DMS53 treated with DMSO at 0.1 percent for 48 hours (cell line): ENCODE results near the gene UGT2B7.
"Not testable (repeated sequence)": the region's sequence is repeated elsewhere in the genome, so short reads cannot be mapped to it uniquely, and the experiment has no call there.

Source experiments
- DNase-seq: peaks from one replicate; lab custom pipeline; 2025; ENCODE audit not compliant: unreplicated experiment; lab: John Stamatoyannopoulos, UW

Gene UGT2B7

DNA sequence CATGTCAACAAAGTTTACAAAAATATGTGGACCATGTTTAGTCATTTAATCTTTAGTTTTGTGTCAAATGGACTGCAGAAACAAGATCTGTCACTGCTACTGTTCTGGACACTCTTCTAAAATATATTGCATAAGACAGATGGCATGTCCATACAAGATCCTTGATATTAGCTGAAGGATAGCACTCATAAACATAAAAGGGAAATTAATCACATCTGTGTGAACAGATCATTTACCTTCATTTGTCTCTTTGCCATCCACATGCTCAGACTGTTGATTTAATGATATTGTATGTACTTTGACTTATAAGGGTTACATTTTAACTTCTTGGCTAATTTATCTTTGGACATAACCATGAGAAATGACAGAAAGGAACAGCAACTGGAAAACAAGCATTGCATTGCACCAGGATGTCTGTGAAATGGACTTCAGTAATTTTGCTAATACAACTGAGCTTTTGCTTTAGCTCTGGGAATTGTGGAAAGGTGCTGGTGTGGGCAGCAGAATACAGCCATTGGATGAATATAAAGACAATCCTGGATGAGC, at the start of gene UGT2B7:
UGT2B7 (plus strand) TSS at position 364 of the 546 bp plus-strand sequence; CDS start at position 411, 47 bp downstream.
- peak; percentile 22 for DNase-seq

DNA sequence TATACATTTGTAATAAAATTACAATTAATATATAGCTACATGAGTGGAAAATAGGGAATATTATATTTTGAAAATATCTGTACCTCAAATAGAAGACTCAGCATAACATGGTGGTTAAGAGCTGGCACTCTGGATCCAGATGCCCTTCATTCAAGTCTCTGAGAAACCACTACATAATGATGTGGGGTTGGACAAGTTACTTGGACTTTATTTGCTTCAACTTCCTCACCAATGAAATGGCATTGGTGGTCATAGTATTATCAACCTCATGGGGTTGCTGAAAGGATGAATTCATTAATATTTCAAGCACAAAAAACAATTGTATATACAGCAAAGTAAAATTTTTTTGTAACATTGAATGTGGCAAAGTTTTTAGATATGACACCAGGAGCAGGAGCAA, 46.4 kb upstream of the UGT2B7 start:
- no peak for DNase-seq

DNA sequence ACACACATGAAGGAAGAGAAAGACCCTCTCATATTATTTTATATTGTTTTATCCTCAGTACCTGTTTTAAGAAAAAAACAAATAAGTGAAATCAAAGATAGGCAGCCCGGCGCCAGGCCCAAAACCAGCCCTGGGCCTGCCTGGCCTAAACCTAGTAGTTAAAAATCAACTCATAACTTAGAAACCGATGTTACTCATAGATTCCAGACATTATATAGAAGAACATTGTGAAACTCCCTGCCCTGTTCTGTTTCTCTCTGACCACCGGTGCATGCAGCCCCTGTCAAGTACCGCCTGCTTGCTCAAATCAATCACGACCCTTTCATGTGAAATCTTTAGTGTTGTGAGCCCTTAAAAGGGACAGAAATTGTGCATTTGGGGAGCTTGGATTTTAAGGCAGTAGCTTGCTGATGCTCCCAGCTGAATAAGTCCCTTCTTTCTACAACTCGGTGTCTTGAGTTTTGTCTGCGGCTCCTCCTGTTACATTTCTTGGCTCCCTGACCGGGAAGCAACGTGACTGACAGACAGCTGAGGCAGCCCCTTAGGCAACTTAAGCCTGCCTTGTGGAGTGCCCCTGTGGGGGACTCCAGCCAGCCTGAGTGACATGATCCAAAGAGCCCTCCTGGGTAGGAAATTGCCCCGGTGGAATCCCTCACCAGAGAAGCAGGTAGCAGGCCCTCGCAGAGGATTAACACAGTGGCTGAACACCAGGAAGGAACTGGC, 45.3 kb upstream of the UGT2B7 start:
- DNase-seq, result not testable (repeated sequence)

DNA sequence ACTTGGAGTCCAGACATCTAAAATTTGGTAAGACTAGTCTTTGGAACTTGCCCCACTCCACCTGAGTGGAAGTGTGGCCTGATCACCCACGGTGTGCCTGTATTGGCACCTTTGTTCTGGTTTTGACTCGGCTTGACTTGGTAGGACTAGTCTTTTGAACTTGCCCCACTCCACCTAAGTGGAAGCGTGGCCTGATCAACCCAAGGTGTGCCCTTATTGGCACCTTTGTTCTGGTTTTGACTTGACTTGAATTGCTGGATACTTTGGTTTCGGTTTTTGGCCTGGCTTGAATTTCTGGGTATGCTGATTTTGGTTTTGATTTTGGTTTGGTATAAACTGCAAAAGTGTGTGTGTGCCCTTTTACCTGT, 44.7 kb upstream of the UGT2B7 start:
- DNase-seq, result no peak

DNA sequence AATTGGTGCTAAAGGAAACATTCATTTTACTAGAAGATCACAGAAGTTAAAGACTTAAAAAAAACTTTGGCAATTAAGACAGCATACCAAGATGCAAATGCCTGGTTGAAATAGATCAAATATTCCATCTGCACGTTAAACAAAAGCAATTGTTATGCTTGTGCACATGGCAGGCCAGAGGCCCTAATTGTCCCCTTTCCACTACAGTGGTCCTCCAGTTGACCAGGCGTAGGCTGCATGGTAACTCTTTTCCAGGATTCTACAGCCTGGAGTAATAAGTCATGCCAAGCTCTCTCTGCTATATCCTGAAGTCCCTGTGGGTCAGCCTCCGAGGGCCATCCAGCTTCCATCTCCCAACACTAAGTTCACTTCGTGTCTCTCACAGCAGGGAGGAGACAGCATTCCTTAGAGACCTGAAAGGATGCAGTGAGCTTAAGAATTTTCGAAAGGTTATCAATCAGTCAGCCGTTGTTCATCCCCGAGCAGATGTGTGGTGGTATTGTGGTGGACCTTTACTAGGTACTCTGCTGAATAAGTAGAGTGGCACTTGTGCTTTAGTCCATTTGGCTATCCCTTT, 42.9 kb upstream of the UGT2B7 start:
- DNase-seq, result not testable (repeated sequence)

DNA sequence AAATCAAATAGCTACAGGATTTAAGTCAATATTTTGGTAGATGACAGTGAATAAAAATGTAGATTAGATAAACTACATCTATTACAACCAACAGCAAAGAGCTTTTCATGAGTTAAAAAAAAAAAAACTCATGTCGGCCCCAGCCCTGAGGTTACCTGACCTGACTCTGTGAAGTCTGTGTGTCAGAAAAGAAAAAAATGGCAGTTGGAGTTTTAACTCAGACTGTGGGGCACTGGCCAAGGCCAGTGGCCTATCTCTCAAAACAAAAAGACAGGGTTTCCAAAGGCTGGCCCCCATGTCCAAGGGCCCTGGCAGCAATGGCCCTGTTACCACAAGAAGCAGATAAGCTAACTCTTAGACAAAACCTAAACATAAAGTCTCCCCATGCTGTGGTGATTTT, 42.2 kb upstream of the UGT2B7 start:
- not testable (repeated sequence) for DNase-seq

DNA sequence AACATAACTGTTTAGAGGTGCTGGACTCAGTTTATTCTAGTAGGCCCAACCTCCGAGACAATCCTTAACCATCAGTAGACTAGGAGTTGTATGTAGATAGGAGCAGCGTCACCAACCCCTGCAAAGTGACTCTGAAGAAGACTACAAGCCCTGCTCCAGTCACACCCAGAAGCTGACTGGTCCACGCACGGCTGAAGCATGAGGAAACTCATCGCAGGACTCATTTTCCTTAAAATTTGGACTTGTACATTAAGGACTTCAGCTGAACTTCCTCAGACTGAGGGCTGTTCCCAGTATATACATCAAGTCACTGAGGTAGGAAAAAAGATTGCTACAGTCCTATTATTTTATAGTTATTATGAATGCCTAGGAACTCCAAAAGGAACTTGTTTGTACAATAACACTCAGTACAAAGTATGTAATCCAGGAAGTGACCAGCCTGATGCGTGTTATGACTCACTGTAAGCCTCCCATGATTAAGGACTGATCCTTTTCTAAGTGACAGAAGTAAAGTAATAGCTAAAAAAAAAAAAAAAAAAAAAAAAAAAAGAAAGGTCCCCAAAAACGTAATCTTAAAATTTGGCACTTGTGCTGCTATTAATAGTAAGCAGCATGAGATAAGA, 41.6 kb upstream of the UGT2B7 start:
- peak; percentile 36 for DNase-seq

DNA sequence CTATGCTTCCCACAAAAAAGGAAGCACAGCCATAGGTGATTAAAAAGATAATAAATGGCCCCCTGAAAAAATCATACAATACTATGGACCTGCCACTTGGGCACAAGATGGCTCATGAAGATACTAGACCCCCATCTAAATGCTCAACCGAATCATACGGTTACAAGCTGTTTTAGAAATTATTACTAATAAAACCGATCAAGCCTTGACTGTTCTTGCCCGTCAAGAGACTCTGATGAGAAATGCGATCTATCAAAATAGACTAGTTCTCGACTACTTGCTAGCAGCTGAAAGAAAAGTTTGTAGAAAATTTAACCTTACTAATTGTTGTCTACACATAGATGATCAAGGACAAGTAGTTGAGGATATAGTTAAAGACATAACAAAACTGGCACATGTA, 40.1 kb upstream of the UGT2B7 start:
- DNase-seq, result no peak

DNA sequence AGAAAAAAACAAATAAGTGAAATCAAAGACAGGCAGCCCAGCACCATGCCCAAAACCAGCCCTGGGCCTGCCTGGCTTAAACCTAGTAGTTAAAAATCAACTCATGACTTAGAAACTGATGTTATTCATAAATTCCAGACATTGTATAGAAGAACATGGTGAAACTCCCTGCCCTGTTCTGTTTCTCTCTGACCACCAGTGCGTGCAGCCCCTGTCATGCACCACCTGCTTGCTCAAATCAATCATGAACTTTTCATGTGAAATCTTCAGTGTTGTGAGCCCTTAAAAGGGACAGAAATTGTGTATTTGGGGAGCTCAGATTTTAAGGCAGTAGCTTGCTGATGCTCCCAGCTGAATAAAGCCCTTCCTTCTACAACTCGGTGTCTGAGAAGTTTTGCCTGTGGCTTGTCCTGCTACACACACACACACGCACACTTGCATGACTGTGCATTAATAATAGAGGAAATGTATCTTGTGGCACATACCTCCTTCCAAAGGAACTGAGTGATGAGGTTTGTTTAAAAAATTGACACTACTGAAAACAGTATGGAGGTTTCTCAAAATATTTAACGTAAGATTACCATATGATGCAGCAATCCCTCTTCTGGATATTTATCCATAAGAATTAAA, 39.2 kb upstream of the UGT2B7 start:
- DNase-seq, result no peak

DNA sequence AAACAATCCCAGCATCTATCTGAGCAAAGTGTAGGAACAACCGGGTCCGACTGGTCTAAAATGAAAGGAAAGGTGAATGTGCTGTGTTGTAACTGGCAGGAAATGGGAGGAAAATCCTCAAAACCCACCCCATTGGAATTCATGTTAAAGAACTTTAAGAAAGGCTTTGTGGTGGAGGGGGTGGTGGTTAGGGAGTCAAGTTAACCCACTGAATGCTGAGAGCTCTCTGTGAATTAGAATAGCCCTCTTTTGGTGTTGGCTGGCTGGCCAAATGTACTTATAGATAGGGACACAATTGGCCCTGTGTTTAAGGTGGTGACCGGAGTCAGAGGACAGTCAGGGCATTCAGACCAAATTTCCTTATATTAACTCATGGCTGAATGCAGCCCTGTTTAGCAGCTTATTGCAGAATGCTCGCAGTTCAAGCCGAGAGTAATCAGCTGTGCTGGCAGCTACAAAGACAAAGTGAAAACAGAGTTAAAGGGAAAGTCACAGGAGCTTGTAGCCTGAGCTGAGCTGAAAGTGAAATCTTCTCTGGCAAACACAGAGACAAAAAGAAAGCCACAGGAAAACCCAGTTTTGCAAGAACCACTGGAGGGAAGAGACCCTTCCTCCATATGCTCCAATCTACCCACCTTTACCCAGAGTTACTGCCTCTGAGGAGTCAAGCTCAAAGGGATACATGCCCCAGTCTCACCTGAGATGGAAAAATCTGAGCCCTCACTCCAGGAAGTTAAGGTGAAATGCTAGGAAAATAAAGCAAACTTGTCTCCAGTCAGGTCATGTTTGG, 38.5 kb upstream of the UGT2B7 start:
- no peak for DNase-seq

DNA sequence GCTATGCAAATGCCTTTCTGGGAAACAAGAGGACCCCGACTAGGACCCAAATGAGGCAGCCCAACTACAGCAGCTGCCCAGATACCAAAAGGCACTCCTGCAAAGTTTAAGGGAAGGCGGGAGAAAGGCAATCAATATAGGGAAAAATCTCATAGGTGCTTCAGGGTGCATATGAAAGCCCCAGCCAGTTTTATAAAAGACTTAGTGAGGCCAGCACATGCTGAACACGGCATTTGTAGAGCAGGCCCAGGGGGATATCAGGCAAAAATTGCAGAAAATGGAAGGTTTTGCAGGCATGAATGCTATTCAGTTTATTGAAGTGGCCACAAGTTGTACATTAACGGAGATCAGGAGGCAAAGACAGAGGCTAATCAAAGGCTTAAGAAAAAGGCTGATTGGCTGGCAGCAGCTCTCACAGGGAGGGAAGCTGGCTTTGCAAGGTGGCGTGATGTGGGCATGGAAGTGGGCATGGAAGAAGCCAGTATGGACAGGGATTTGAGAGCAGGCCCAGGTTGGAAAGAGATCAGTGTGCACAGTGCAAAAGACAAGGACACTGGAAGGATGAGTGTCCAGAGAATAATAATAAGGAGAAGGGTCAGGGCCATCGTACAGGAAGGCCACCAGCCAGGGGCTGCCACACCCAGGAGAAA, 37.7 kb upstream of the UGT2B7 start:
- no peak for DNase-seq

DNA sequence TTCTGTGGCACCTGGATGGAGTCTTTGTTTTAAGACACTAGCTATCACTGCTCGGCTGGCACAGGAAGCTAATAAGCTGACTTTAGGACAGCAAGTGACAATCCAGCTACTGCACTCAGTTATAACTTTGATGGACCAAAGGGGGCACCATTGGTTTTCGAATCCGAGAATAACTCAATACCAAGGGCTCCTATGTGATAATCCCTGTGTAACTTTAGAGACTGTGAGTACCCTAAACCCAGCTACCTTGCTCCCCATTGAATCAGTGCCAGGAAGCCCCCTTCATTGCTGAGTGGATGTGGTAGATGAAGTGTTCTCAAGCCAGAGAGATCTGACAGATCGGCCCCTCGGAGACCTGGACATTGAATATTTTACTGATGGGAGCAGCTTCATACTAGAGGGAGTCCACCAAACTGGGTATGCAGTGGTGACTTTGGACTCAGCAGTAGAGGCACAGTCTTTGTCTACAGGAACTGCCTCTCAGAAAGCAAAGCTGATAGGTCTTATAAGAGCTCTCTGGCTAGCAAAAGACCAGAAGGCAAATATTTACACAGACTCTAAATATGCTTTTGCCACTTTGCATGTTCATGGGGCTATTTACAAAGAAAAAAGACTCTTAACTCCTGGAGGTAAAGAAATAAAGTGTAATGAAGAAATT, 35.5 kb upstream of the UGT2B7 start:
- DNase-seq, result peak; percentile 56

DNA sequence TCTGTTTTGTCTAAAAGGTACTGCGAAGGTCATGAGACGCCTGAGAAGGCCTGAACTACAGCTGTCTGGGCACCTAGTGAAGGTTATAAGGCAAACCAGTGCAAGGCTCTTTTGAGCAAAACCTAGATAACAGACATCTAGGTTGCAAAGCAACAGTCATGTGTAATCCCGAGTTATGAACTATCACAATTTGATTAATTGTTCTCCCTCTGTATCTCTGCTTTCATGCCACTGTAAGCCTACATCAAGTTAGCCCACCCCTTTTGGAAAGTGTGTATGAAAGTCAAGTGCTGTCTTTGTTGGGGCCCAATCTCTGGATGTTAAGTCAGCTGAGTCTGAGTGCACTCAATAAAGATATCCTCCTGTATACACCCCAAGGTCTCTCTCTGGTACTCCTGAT, 31.9 kb upstream of the UGT2B7 start:
- no peak for DNase-seq

DNA sequence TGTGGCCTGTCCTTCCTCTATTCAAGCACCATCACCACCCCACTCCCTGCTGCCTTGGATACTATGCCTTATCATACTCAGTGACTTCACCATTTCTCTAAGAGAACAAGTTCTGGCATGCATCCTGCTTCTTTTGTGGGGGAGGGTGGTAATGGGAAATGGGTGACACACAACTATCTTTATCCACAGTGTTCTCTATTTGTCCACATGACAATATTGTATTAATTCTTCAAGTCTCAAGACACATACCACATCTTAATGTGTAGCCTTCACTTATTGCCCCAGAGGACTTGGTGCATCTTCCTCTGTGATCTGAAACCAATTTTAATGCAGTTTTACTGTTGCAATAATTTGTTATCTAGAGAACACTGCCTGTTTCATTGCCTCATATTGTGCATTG, 29.3 kb upstream of the UGT2B7 start:
- no peak for DNase-seq

DNA sequence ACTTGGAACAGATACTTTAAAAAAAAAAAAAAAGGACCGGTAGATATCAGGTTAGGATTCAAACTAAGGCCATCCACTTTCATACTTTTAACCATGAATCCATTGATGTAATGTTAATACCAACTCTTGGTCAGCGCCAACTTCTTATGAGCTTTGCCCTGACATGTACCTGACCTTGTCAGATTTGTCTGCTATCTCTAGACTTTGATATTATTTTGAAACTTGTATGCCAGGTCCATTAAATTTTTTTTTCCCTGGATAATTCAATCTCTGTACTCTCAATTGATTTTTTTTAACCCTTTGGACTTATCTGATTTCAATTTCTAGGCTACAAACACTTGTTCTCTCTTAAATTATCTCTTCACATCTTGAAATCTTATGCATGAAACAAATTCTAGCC, 27.2 kb upstream of the UGT2B7 start:
- DNase-seq, result no peak

DNA sequence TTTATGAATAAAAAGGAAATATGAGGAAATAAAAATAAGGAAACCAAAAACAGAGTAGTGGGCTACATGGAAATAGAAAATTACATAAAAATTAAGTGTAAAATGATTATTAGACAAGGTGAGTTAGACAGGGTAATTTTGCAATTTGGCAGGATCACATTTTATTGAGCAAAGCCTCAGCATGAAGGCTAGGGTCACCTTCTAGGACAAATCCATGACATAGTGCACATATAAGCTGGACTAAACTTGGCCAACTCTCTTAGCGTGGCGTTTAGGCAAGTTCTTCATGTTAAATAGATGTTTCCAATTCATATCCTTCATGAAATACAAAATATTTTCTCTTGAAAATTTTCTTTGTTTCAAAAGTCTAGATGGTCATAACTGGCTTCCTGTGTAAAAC, 25.7 kb upstream of the UGT2B7 start:
- no peak for DNase-seq

DNA sequence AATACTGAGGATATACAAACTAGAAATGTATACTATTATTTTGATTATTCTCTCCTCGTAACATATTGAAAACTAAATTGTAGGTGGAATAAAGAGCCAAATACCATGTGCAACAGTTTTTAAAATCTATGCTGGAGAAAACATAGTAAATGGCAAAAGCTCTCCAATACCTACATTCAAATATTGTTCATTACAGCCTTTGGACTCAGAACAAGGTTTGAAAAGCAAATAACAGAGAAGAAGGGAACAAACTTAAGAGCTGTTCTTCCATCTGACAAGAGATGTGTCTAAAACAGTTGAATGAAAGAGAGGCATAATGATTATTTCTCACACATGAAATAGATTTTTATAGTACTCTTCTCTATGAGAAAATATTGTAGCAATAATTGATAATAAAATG, 25.0 kb upstream of the UGT2B7 start:
- no peak for DNase-seq

DNA sequence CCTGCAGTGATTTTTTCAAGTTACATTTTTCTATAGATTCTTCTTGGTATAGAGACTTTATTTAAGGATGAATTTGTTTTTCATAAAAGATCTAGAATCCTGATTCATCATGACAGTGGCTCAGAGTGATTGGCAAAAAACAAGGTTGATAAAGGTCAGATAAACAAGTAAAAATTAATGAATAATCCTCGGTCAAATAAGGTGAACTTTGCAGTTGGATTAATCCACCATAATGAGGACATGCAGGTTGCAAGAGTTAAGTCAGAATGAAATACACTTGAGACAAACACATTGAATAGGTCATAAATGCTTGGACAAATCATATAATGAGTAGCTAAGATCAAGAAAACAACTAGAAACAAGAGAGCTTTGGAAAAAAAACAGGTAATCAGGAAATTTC, 22.9 kb upstream of the UGT2B7 start:
- DNase-seq, result no peak

DNA sequence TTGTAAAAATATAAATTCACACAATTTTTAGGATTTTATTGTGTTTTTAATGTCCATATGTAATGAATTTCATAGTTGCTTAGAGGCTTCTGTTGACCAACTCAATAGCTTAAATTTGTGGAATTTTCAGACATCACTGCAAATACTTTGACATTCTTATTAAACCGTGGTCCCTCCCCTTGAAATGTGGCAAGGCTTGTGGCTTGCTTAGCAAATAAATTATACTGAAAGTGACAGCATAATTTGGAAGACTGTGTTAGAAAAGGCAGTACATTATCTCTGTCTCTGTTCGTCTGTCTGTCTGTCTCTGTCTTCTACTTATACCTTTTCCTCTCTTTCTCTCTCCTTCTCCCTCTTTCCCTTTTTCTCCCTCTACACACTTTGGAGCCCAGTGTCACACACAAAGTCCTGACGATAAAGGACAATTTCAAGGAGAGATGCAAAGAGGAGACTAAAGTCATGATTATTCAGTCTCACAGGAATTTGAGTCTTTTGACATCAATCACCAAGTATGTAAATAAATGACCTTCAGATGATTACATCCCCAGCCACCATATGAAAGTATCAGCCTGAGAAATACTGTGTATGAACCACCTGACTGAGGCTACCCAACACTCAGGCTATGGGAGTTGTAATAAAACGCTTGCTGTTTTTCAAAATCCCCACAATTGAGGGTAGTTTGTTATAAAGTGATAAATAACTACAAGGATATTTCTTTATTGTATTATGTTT, 21.0 kb upstream of the UGT2B7 start:
- no peak for DNase-seq
